IPS DF 6.9 (cell line): Measurements from ENCODE around the gene RASAL2.

Experiments
- DNase-seq: peaks from one replicate; pipeline ENCODE4 v3.0.0-alpha.2; 2013; ENCODE audit warnings: low read depth, low spot score
- H3K27ac ChIP-seq: one replicate; pipeline ENCODE4 v1.5.1; 2013; ENCODE audit warnings: low read length, control low read depth
- H3K27me3 ChIP-seq: 2 replicates; pipeline ENCODE4 v1.6.1; 2013; ENCODE audit warnings: mild to moderate bottlenecking, low read length; ENCODE audit not compliant: control insufficient read depth, insufficient read depth
- H3K36me3 ChIP-seq: 2 replicates; pipeline ENCODE4 v1.6.1; 2013; ENCODE audit warnings: low read length; ENCODE audit not compliant: control insufficient read depth, insufficient read depth
- H3K4me1 ChIP-seq: 2 replicates; pipeline ENCODE4 v1.6.1; 2013; ENCODE audit warnings: low read length; ENCODE audit not compliant: control insufficient read depth, insufficient read depth
- H3K4me3 ChIP-seq: 2 replicates; pipeline ENCODE4 v1.5.1; 2013; ENCODE audit warnings: mild to moderate bottlenecking, low read length
- H3K9me3 ChIP-seq: 2 replicates; pipeline ENCODE4 v1.6.1; 2013; ENCODE audit warnings: low read length, inconsistent platforms; ENCODE audit not compliant: control insufficient read depth, insufficient read depth
- whole genome bisulfite sequencing: extraction: QIAGEN DNeasy Blood & Tissue Kit; methylation state at CpG from one replicate; pipeline ENCODE4 v1.1.7; 2013; ENCODE audit warnings: mixed read lengths, missing lambda C conversion rate; ENCODE audit not compliant: insufficient read length, insufficient coverage; 5-methylcytosine and 5-hydroxymethylcytosine counted together

The RASAL2 gene

DNA sequence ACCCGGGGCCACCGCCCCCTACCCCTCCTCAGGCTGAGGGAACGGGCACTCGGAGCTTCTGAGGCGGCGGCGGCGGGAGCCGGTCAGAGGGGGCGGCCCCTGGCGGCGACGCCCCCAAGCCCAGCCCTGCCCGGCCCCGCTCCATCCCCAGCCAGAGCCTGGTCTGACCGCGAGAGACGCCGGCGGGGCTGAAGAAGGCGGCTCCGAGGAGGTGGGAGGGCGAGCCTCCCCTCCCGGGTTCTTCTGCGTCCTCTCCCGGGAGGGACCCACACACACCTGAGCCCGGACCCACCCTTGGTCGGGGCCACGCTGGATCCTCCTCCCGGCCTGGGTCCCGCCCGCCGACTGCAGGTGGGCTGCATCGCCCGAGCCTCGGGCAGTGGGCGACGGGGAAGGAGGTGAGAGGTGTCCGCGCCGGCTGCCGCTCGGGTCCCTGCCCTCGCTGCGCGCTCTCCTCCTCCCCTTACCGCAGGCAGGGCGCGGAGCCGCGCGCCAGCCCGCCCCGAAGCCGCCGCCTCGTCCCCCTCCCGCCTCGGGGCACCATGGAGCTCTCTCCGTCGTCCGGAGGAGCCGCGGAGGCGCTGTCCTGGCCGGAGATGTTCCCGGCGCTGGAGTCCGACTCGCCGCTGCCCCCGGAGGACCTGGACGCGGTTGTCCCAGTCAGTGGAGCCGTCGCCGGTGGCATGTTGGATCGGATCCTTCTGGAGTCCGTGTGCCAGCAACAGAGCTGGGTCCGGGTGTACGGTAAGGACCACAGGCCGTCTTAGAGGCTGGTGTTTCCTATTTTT lies at the start of gene RASAL2:
TSS of gene RASAL2 (plus strand) at position 154 of the 788 bp plus-strand sequence. CDS start at position 543, 389 bp downstream.
- Histone ChIP-seq H3K9me3 (no peaks in the 10 kb centered on the region), H3K27ac (no peak within 1 kb of the TSS), H3K4me3 (peak within 1 kb of the TSS; percentile 98), H3K4me1 (no peaks in the 10 kb centered on the region), H3K36me3 (no peaks in the 10 kb centered on the region), H3K27me3 (no peaks in the 10 kb centered on the region)
- DNase-seq = peak; percentile 35
- WGBS = no CpG with 5 or more reads among the region's 82 CpGs

DNA sequence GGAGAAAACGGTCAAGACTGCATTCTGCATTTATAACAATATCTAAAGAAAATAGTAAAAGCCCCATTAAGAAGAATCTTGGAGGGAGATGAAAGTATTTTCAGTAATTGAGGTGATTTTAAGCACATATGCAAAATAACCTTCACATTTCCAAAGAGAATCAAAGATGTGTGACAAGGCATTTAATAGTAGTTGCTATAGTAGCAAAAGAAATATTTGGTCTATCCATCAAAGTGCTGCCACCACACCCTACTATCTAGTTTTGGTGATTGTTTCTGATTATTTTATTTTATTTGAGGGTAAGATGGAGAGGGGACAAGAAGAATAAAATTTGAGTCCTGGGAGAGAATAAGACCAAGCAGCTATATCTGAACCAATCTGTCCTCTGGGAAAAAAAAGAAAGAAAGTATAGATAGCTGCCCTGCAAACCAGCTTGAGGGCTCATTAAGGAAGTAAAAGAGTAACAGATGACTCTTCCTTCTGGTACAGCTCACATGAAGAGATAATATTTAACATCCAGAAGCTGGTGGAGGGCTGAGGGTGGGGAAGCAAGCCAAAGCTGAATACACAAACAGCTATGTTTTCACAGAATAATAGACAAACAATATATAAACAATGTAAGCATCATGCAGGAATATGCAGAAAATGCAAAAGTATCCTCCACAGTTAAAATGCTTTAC lies 47.2 kb upstream of the RASAL2 start:
- no CpG with 5 or more reads among the region's 1 CpG for WGBS
- Histone ChIP-seq H3K4me1 (peaks cover 1% of the 10 kb centered on the region; the same call in 1 of the 2 replicates), H3K27ac (no peak overlapping the region), H3K9me3 (no peaks in the 10 kb centered on the region), H3K36me3 (no peaks in the 10 kb centered on the region), H3K4me3 (no peak overlapping the region), H3K27me3 (no peaks in the 10 kb centered on the region)
- no peak for DNase-seq

DNA sequence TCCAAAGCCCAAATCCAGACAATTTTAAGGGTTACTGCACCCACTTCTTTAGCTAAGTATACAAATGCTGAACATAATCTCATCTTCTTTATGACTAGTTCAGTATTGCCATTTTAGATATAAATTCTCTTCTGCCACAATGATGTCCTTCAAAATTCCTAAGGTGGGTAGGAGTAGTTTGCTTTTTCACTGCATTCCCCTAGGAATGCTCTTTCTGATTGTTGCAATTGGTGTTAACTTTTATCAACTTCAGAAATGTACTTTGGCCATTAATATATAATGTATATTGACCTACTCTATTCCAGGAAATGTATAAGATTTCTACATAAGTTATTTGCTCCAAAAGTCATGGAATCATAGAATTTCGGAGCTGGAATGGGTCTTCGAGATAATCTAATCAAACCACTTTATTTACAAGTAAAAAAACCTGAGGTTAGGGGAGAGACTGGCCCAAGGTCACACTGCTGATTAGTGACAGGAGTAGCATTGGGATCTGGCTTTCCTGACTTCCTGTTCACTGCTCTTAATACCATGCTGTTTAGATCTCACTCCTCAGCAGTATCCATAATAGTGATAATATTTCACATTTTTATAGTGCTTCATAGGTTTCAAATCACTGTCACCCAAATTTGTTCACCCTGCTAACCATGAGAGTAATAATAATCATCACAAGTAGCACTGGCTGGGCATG lies 46.4 kb upstream of the RASAL2 start:
- Histone ChIP-seq H3K27me3 (no peaks in the 10 kb centered on the region), H3K27ac (no peak overlapping the region), H3K4me1 (peaks cover 1% of the 10 kb centered on the region; the same call in 1 of the 2 replicates), H3K4me3 (no peak overlapping the region), H3K36me3 (no peaks in the 10 kb centered on the region), H3K9me3 (no peaks in the 10 kb centered on the region)
- WGBS = no CpG with 5 or more reads among the region's 2 CpGs
- no peak for DNase-seq

DNA sequence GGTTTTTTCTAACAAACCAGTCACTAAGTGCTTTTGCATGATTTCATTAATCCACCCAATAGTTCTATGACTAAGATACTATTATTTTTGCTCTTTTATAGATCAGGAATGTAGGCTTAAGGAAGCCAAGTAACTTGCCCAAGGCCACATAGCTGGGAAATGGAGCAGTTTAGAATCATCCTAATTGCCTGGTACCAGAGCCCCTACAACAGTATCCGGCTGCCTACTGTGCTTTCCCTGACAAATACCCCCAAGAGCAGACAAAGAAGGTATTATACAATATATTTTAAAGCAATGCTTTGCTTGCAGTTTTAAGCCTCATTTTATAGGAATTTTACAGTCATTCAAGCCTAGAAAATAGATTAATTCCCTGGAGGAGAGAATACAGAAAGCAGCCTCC lies 45.5 kb upstream of the RASAL2 start:
- Histone ChIP-seq H3K27me3 (no peaks in the 10 kb centered on the region), H3K36me3 (no peaks in the 10 kb centered on the region), H3K4me1 (peaks cover 1% of the 10 kb centered on the region; the same call in 1 of the 2 replicates), H3K4me3 (no peak overlapping the region), H3K27ac (no peak overlapping the region), H3K9me3 (no peaks in the 10 kb centered on the region)
- no CpG with 5 or more reads among the region's 1 CpG for WGBS
- no peak for DNase-seq

DNA sequence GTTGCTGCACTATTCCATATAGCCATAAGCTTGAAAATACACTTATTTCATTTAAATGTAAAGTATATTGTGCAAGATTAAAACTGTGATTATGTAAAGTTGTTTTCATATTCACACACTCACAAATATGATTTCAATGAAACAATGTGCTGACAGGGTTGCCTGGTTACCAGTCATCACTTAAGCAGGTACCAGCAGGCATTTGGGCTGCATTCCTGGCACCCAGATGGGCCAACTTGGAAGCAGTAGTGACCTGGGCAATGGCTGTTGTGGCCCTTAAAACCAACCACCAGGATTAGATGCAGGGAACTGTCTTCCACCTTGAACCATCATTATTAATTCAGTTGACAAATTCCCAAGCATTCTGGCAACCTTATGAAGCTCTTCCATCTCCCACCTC lies 45.0 kb upstream of the RASAL2 start:
- Histone ChIP-seq H3K27me3 (no peaks in the 10 kb centered on the region), H3K4me3 (no peak overlapping the region), H3K27ac (no peak overlapping the region), H3K9me3 (no peaks in the 10 kb centered on the region), H3K4me1 (peaks cover 1% of the 10 kb centered on the region; the same call in 1 of the 2 replicates), H3K36me3 (no peaks in the 10 kb centered on the region)
- no peak for DNase-seq

DNA sequence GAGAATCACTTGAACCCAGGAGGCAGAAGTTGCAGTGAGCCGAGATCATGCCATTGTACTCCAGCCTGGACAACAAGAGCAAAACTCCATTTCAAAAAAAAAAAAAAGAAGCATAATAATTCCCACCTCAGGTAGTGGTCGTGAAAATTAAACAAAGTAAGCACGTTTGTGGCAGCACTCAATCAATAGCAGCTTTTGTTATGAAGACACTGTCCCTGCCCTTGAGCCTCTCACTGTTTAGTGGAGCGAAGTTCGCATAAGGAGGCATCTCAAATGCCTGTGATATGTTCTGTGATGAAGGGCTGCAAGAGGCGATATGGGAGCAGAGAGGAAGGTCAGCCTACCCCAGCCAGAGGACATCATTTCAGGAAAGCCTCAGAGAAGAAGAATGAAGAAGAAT lies 43.8 kb upstream of the RASAL2 start:
- Histone ChIP-seq H3K27me3 (no peaks in the 10 kb centered on the region), H3K27ac (no peak overlapping the region), H3K4me1 (peaks cover 1% of the 10 kb centered on the region; the same call in 1 of the 2 replicates), H3K36me3 (no peaks in the 10 kb centered on the region), H3K9me3 (no peaks in the 10 kb centered on the region), H3K4me3 (no peak overlapping the region)
- DNase-seq = no peak
- WGBS = no CpG with 5 or more reads among the region's 6 CpGs

DNA sequence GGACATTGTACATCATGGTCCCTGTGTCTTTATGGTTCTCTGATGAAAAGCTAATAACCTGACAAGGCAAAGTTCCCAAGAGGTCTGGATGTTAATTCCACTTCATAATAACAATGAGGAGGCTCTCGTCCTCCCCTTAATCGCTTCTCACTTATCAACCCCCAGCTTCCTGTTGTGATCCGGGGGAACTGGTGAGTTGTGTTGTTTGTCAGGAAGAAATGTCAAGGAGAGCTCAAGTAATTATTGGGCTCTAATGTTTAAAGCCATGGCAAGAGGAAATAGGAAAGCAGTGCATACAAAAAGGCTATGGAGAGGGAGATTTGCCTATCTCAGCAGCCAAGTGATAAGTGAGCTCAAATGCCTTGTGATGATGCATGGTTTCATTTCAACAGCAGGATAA lies 42.8 kb upstream of the RASAL2 start:
- Histone ChIP-seq H3K4me1 (peaks cover 1% of the 10 kb centered on the region; the same call in 1 of the 2 replicates), H3K27ac (no peak overlapping the region), H3K4me3 (no peak overlapping the region), H3K9me3 (no peaks in the 10 kb centered on the region), H3K27me3 (no peaks in the 10 kb centered on the region), H3K36me3 (no peaks in the 10 kb centered on the region)
- no CpG with 5 or more reads among the region's 3 CpGs for whole genome bisulfite sequencing
- DNase-seq = no peak

DNA sequence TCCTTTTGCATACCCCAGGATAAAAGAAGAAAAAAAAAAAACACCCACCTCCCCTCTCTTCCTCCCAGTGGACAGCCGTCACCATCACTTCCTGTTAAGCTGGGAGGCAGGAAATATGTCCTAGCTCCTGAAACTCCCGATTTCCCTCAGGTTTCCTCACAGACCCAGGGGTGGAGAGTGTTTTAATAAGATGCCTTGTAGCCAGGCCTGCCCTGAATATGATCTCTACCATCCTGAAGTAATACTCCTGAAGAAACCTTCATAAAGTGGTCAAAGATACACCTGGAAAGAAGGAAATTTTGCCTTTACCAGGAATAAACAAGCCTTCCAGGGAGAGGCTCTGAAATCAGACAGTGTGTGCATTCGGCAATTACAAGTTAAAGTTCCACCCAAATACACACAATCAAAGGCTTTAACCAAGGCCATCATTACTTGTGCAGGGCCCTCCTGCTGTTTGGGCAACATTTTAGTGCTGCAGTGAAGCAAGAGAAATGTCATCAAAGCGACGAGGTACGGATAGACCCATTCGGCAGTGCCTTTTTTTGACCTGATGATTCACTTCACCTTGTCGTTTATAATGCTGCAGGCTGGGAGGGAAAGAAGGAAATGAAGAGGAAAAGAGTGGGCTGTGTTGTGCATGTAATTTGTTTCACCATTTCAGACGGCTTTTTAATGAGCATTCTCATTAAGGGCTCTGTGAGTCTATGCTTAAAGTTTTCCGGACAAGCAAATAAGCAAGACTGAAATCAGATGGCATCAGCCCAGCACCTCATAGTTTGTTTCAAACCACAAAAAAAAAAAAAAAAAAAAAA lies 41.0 kb upstream of the RASAL2 start:
- DNase-seq = no peak
- no peaks in the 10 kb centered on the region for H3K36me3 ChIP-seq
- no CpG with 5 or more reads among the region's 10 CpGs for WGBS
- H3K27me3 ChIP-seq = no peaks in the 10 kb centered on the region
- no peak overlapping the region for H3K27ac ChIP-seq
- no peaks in the 10 kb centered on the region for H3K9me3 ChIP-seq
- H3K4me3 ChIP-seq = no peak overlapping the region
- H3K4me1 ChIP-seq = 0 out of 2 replicates have a peak, but pooled peaks cover 1% of the 10 kb centered on the region

DNA sequence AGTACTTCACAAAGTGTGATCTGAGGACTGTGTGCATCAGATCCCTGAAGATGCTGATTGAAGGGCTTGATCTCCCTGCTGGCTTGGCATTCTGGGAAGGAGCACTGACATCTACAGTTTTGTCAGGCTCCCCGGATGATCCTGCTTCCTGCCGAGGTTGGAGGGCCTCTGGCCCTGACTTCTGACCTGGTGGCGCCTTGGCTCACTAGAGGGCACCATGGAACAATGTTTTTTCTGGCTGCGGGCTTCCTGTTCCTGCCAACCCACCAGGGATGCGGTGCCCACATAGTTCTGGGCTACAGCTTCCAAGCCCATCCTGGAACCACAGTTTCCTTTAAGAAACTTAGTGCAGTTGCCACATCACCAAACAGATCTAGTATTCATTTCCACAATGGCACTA lies 38.8 kb upstream of the RASAL2 start:
- H3K27me3 ChIP-seq = no peaks in the 10 kb centered on the region
- H3K36me3 ChIP-seq = no peaks in the 10 kb centered on the region
- no peak overlapping the region for H3K27ac ChIP-seq
- DNase-seq = no peak
- no peak overlapping the region for H3K4me3 ChIP-seq
- no CpG with 5 or more reads among the region's 5 CpGs for WGBS
- no peaks in the 10 kb centered on the region for H3K9me3 ChIP-seq
- H3K4me1 ChIP-seq = peaks cover 4% of the 10 kb centered on the region; the same call in 1 of the 2 replicates
